PC-3 (cell line): ENCODE measurements around the gene MISP. TPM values are rescaled to one million over a fixed set of nuclear protein-coding genes. Genes with fewer than 3 reads are reported as not detected.
A peak's percentile ranks its signal among the peaks of the same experiment; 100 is the strongest.

Source experiments
- ATAC-seq: fragments of 200-7000 bp; cut with Tn5 transposase; 2 replicates; pipeline ENCODE4 v1.9.1; 2020; ENCODE audit warnings: mild to moderate bottlenecking, moderate library complexity
- BruUV-seq: library from RNA; stranded (reverse); fragments of 400-500 nt; replicated peaks from 2 replicates; lab custom pipeline; 2021; lab: Mats Ljungman, UMichigan
- CTCF ChIA-PET: fragments of 300-600 bp; sonication (Branson Sonifier 250); formaldehyde crosslinking; loops from one replicate; lab custom pipeline; 2022; ENCODE audit warnings: antibody characterized with exemption; lab: Charles Lee
- POLR2A ChIA-PET: fragments of 300-600 bp; sonication (Branson Sonifier 250); formaldehyde crosslinking; loops from one replicate; lab custom pipeline; 2022; ENCODE audit warnings: antibody characterized with exemption; ENCODE audit not compliant: unreplicated experiment; lab: Charles Lee
- DNase-seq: peaks from one replicate; pipeline ENCODE4 v3.0.0-alpha.2; 2015
- H2AFZ ChIP-seq: fragments of 300-600 bp; sonication (generic); 2 replicates; pipeline ENCODE4 v1.6.0; 2016; ENCODE audit warnings: antibody characterized with exemption, low read length
- H3F3A ChIP-seq: fragments of 300-600 bp; sonication (generic); one replicate; pipeline ENCODE4 v1.6.0; 2017; ENCODE audit warnings: antibody characterized with exemption, low read length, control low read depth, mild to moderate bottlenecking; ENCODE audit not compliant: unreplicated experiment
- H3K27ac ChIP-seq: fragments of 300-600 bp; sonication (generic); 2 replicates; pipeline ENCODE4 v1.5.1; 2016; ENCODE audit warnings: mild to moderate bottlenecking, low read length
- H3K27me3 ChIP-seq: fragments of 300-600 bp; sonication (generic); 2 replicates; pipeline ENCODE4 v1.6.1; 2016; ENCODE audit warnings: low read length, mixed read lengths
- H3K36me3 ChIP-seq: fragments of 300-600 bp; sonication (generic); 2 replicates; pipeline ENCODE4 v1.6.1; 2016; ENCODE audit warnings: low read depth, mixed run types, low read length, mixed read lengths
- H3K4me1 ChIP-seq: fragments of 300-600 bp; sonication (generic); 2 replicates; pipeline ENCODE4 v1.5.1; 2016; ENCODE audit warnings: low read length; ENCODE audit not compliant: insufficient read depth
- H3K4me2 ChIP-seq: fragments of 300-600 bp; sonication (generic); 2 replicates; pipeline ENCODE4 v1.6.0; 2016; ENCODE audit warnings: low read length
- H3K4me3 ChIP-seq: fragments of 300-600 bp; sonication (generic); 2 replicates; pipeline ENCODE4 v1.5.1; 2016; ENCODE audit warnings: mild to moderate bottlenecking, low read length, mixed read lengths
- H3K79me2 ChIP-seq: fragments of 300-600 bp; sonication (generic); 2 replicates; pipeline ENCODE4 v1.6.1; 2017; ENCODE audit warnings: low read length, mixed read lengths
- H3K9ac ChIP-seq: fragments of 300-600 bp; sonication (generic); 2 replicates; pipeline ENCODE4 v1.6.0; 2016; ENCODE audit warnings: mild to moderate bottlenecking, low read length
- H3K9me2 ChIP-seq: fragments of 300-600 bp; sonication (generic); replicated peaks from 2 replicates; pipeline ENCODE4 v1.6.1; 2016; ENCODE audit warnings: mixed run types, low read length, mixed read lengths
- H3K9me3 ChIP-seq: fragments of 300-600 bp; sonication (generic); 2 replicates; pipeline ENCODE4 v1.6.1; 2016; ENCODE audit warnings: low read length, mixed read lengths
- H4K20me1 ChIP-seq: fragments of 300-600 bp; sonication (generic); 2 replicates; pipeline ENCODE4 v1.6.1; 2016; ENCODE audit warnings: low read length, mixed read lengths
- EZH2 ChIP-seq: fragments of 300-600 bp; sonication (generic); IDR thresholded peaks from one replicate; pipeline ENCODE4 v1.6.1; 2017; ENCODE audit warnings: antibody characterized with exemption, mild to moderate bottlenecking, low read length; ENCODE audit not compliant: unreplicated experiment
- EZH2phosphoT487 ChIP-seq: fragments of 300-600 bp; sonication (generic); IDR thresholded peaks from 2 replicates; pipeline ENCODE4 v1.6.1; 2018; ENCODE audit warnings: mild to moderate bottlenecking, antibody characterized with exemption, low read length, borderline replicate concordance
- intact Hi-C: fragments of 100-400 bp; cut with micrococcal nuclease; formaldehyde crosslinking; loops from 2 replicates; pipeline ENCODE4 v1.9.0; 2023
- total RNA-seq: library from RNA; depleted of rRNA; stranded (reverse); fragments of >200 nt; gene quantifications from 2 replicates; pipeline ENCODE4 v1.2.3, GENCODE V29; 2014
- TF ChIP-seq, protein P1 (sequence below): fragments of 300-600 bp; sonication (generic); conservative IDR thresholded peaks from 2 replicates; pipeline ENCODE4 v1.5.1; 2017; ENCODE audit warnings: antibody characterized with exemption, low read depth, mild to moderate bottlenecking, low read length

Gene MISP
- total RNA-seq, 1 experiment from 2014 or later: 115 TPM

DNA sequence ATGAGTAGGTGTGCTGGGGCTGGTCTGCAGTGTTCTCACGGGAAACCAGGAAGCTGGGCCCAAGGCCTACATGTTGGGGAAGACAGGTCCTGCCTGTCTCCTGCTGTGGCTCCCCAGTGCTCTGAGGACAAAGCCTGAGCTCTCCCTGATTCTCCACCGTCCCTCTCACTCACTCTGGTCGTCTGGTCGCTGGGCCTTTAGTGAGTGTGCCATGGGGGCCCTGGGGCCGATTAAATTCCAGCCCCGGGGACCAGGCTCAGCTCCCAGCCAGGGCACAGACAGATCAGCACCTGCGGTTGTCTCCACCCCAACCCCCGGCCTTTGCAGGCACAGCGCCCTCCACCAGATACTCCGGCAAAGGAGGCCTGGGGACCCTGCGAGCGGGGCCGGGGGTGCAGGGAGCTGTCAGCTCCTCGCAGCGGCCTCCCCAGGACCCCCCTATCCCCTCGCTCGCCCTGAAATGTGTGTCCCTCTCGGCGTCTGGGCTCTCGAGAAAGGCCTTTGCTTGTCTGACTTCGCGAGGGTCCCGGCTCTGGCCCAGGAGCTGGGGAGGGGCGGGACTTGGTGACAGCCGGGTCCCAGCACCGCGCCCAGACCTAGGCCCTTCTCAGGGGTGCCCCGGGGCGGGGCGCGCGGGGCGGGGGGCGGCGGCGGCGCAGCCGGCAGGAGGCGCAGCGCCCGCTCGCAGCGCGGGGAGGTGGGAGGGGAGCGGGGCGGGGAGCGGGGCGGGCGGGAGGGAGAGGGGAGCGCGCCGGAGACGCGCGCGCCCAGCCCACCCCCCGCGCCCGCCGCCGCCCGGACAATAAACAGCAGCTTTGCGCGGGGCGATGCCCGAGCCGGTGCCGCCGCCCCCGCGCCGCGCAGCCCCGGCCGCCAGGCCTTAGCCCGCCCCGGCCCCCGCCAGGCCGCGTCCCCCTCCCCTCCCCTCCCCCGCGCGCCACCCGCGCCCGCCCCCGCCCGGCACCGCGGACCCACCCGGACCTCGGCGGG lies 42.5 kb upstream of the MISP start, which contains the start of gene PALM:
PALM (plus strand) TSS at position 782 of the 990 bp plus-strand sequence. CDS start 212 bp downstream, outside the sequence.
- peak; percentile 51 for ATAC-seq
- H3K4me3 ChIP-seq: peak within 1 kb of the TSS; percentile 65
- H3K9ac ChIP-seq: no peak within 1 kb of the TSS

DNA sequence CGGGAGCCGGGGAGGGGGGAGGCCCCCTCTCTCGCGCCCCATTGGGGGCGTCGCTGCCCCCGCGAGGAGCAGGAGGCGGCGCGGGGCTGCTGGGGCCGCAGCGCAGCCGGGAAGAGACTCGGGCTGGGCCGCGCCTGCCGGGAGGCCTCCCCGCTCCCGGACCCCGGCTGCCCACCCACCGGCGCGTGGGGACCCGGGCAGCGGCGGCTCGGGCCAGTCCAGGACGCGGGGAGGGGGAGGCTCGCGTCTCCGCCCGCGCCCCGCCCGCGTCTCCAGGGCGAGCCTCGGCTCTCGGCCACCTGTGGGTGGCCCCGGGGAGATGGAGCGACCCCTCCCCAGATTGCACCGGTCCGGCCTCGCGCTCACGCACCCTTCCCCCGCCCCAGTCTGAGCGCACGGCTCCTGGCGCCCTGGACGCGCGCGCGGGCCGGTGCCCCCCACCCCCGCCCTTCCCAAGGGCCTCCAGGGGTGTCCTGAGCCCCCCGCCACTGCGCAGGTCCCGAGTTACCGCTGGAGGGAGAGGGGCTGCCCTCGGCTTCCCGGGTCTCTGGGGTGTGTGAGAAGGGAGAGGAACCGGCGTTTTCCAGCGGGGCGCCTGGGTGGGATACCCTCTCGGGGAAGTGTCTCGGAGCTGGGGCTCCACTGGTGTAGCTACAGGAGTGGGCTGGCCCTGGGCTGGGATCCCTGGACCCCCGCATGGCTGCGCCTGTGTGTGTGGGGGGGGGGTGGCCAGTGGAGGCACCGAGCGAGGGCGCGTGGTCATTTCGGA lies 41.5 kb upstream of the MISP start:
- no peak overlapping the region for H2AFZ ChIP-seq
- no peaks in the 10 kb centered on the region for H3K9me2 ChIP-seq
- no peak overlapping the region for H3K27ac ChIP-seq
- ATAC-seq (no peak), DNase-seq (no peak)
- no peaks in the 10 kb centered on the region for H3K27me3 ChIP-seq
- H3K79me2 ChIP-seq: no peaks in the 10 kb centered on the region
- peak overlapping the region; percentile 69 for H3K4me2 ChIP-seq
- no TSS peak for BruUV-seq
- no peaks in the 10 kb centered on the region for H3K36me3 ChIP-seq
- intact Hi-C loops: no loop called here
- POLR2A ChIA-PET: no interaction called here
- H3K4me1 ChIP-seq: no peaks in the 10 kb centered on the region
- no peak overlapping the region for H3K9ac ChIP-seq
- H3K4me3 ChIP-seq: peak overlapping the region; percentile 58
- CTCF ChIA-PET: no interaction called here
- H4K20me1 ChIP-seq: no peaks in the 10 kb centered on the region
- no peaks in the 10 kb centered on the region for H3F3A ChIP-seq
- H3K9me3 ChIP-seq: no peaks in the 10 kb centered on the region
- TF ChIP-seq EZH2 (no peak), EZH2phosphoT487 (no peak)
- TF ChIP-seq, protein P1, sequence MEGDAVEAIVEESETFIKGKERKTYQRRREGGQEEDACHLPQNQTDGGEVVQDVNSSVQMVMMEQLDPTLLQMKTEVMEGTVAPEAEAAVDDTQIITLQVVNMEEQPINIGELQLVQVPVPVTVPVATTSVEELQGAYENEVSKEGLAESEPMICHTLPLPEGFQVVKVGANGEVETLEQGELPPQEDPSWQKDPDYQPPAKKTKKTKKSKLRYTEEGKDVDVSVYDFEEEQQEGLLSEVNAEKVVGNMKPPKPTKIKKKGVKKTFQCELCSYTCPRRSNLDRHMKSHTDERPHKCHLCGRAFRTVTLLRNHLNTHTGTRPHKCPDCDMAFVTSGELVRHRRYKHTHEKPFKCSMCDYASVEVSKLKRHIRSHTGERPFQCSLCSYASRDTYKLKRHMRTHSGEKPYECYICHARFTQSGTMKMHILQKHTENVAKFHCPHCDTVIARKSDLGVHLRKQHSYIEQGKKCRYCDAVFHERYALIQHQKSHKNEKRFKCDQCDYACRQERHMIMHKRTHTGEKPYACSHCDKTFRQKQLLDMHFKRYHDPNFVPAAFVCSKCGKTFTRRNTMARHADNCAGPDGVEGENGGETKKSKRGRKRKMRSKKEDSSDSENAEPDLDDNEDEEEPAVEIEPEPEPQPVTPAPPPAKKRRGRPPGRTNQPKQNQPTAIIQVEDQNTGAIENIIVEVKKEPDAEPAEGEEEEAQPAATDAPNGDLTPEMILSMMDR: no peak

More for the DNA sequence above, 42.5 kb upstream of the MISP start, which contains the start of gene PALM:
- peak within 1 kb of the TSS; percentile 67 for H2AFZ ChIP-seq
- POLR2A ChIA-PET: no interaction called here
- no peaks in the 10 kb centered on the region for H3F3A ChIP-seq
- no peaks in the 10 kb centered on the region for H3K79me2 ChIP-seq
- no peak within 1 kb of the TSS for H3K27ac ChIP-seq
- BruUV-seq: no TSS peak
- no peaks in the 10 kb centered on the region for H3K9me2 ChIP-seq
- CTCF ChIA-PET: interaction anchor here (0.6 kb wide), 1 partner anchor 76 kb away, joined by 3 read pairs; no protein-coding TSS in a partner anchor
- no peaks in the 10 kb centered on the region for H3K4me1 ChIP-seq
- no peaks in the 10 kb centered on the region for H3K36me3 ChIP-seq
- peak within 1 kb of the TSS; percentile 85 for H3K4me2 ChIP-seq
- TF ChIP-seq EZH2 (no peak), EZH2phosphoT487 (no peak)
- TF ChIP-seq, protein P1: no peak
- DNase-seq: peak; percentile 15
- no peaks in the 10 kb centered on the region for H3K27me3 ChIP-seq
- no peaks in the 10 kb centered on the region for H4K20me1 ChIP-seq
- H3K9me3 ChIP-seq: no peaks in the 10 kb centered on the region
- intact Hi-C loops: no loop called here
